GM12878 (cell line): Measurements from ENCODE around the gene CAMK2A. TPM values are rescaled to one million over a fixed set of nuclear protein-coding genes. Genes with fewer than 3 reads are reported as not detected.

Experiments
- ATAC-seq: fragments of 200-7000 bp; cut with Tn5 transposase; 3 replicates; pipeline ENCODE4 v1.9.1; 2020; ENCODE audit warnings: mild to moderate bottlenecking, moderate library complexity
- BruUV-seq: library from RNA; stranded (reverse); fragments of 400-500 nt; replicated peaks from 2 replicates; lab custom pipeline; 2021; lab: Mats Ljungman, UMichigan
- CTCF ChIA-PET: fragments of 300-600 bp; sonication (Branson Sonifier 250); formaldehyde crosslinking; extraction: SDS; loops from one replicate; lab custom pipeline; 2021; ENCODE audit warnings: inconsistent platforms; lab: Yijun Ruan, JAX
- POLR2A ChIA-PET: fragments of 350-600 bp; formaldehyde crosslinking; extraction: SDS; loops from one replicate; lab custom pipeline; 2021; ENCODE audit warnings: inconsistent platforms; lab: Charles Lee
- RAD21 ChIA-PET: fragments of 300-600 bp; sonication (Branson Sonifier 250); formaldehyde crosslinking; loops from one replicate; lab custom pipeline; 2023; ENCODE audit warnings: antibody characterized with exemption; ENCODE audit not compliant: unreplicated experiment; lab: Charles Lee
- SMC1A ChIA-PET: fragments of 300-600 bp; sonication (Branson Sonifier 250); formaldehyde crosslinking; loops from one replicate; lab custom pipeline; 2023; ENCODE audit not compliant: unreplicated experiment, uncharacterized antibody; lab: Charles Lee
- DNase-seq: peaks from one replicate; pipeline ENCODE4 v3.0.0-alpha.2; 2011; ENCODE audit warnings: low read depth, low spot score
- FAIRE-seq: peaks from 3 replicates; lab custom pipeline; 2011; peaks lifted over from hg19 to GRCh38; lab: Jason Lieb, UNC
- H2AFZ ChIP-seq: 2 replicates; pipeline ENCODE4 v1.6.0; 2011; ENCODE audit warnings: low read depth, low read length, control low read depth; ENCODE audit not compliant: control insufficient read depth
- H3K27ac ChIP-seq: 2 replicates; pipeline ENCODE4 v1.5.1; 2011; ENCODE audit warnings: control low read depth; ENCODE audit not compliant: control insufficient read depth, insufficient read depth
- H3K27me3 ChIP-seq, 2 experiments: replicated peaks in 1 of 2; 2 replicates each; pipeline versions ENCODE4 v1.6.0 to v1.6.1; 2011; ENCODE audit warnings: low read length in 1 of 2; ENCODE audit not compliant: control insufficient read depth in 2 of 2, insufficient read depth in 2 of 2
- H3K36me3 ChIP-seq, 2 experiments: 2 replicates each; pipeline ENCODE4 v1.5.1; 2011; ENCODE audit warnings: low read length in 1 of 2; ENCODE audit not compliant: control insufficient read depth in 2 of 2, insufficient read depth in 2 of 2
- H3K4me1 ChIP-seq: 2 replicates; pipeline ENCODE4 v1.6.1; 2011; ENCODE audit warnings: mild to moderate bottlenecking, low read length, moderate library complexity, mixed read lengths; ENCODE audit not compliant: control insufficient read depth, insufficient read depth
- H3K4me2 ChIP-seq: 2 replicates; pipeline ENCODE4 v1.6.0; 2011; ENCODE audit warnings: control low read depth; ENCODE audit not compliant: control insufficient read depth, insufficient read depth
- H3K4me3 ChIP-seq: fragments of 200-600 bp; sonication (generic); 2 replicates; pipeline ENCODE4 v1.5.1; 2016
- H3K79me2 ChIP-seq: 2 replicates; pipeline ENCODE4 v1.6.0; 2011; ENCODE audit warnings: low read length; ENCODE audit not compliant: control insufficient read depth, insufficient read depth
- H3K9ac ChIP-seq: 2 replicates; pipeline ENCODE4 v1.8.0; 2011; ENCODE audit warnings: low read length, control low read depth, mixed read lengths; ENCODE audit not compliant: control insufficient read depth, insufficient read depth
- H3K9me3 ChIP-seq: replicated peaks from 3 replicates; pipeline ENCODE4 v1.5.1; 2011; ENCODE audit warnings: mild to moderate bottlenecking, low read length; ENCODE audit not compliant: control insufficient read depth, insufficient read depth
- H4K20me1 ChIP-seq: 2 replicates; pipeline ENCODE4 v1.6.0; 2011; ENCODE audit not compliant: control insufficient read depth, insufficient read depth
- ATF3 ChIP-seq: IDR thresholded peaks from 2 replicates; pipeline ENCODE4 v1.6.1; 2011; ENCODE audit warnings: low read depth, mild to moderate bottlenecking, low read length, moderate library complexity, borderline replicate concordance; ENCODE audit errors: extremely low read depth
- BCL3 ChIP-seq: IDR thresholded peaks from 2 replicates; pipeline ENCODE4 v1.6.1; 2011; ENCODE audit warnings: borderline replicate concordance, low read depth, mild to moderate bottlenecking, moderate library complexity, low read length; ENCODE audit not compliant: insufficient read depth, poor library complexity, severe bottlenecking
- E2F8 ChIP-seq: fragments of 450-650 bp; IDR thresholded peaks from 2 replicates; pipeline ENCODE4 v1.6.1; 2018; ENCODE audit warnings: mild to moderate bottlenecking, low read depth, moderate library complexity; ENCODE audit not compliant: partially characterized antibody
- EGR1 ChIP-seq, 2 experiments: IDR thresholded peaks; 1 replicate in 1 of 2; 2 replicates in 1 of 2; pipeline ENCODE4 v1.6.1; 2011 to 2012; ENCODE audit warnings: low read depth in 2 of 2, low read length in 2 of 2, borderline replicate concordance in 1 of 2, mild to moderate bottlenecking in 1 of 2, moderate library complexity in 1 of 2
- MEF2A ChIP-seq: IDR thresholded peaks from 2 replicates; pipeline ENCODE4 v1.6.1; 2011; ENCODE audit warnings: low read depth, mild to moderate bottlenecking, low read length, moderate library complexity; ENCODE audit not compliant: insufficient read depth
- PAX5 ChIP-seq: IDR thresholded peaks from 2 replicates; pipeline ENCODE4 v1.6.1; 2011; ENCODE audit warnings: low read depth, low read length, borderline replicate concordance
- SRF ChIP-seq, 2 experiments: IDR thresholded peaks; 2 replicates each; pipeline ENCODE4 v1.6.1; 2011; ENCODE audit warnings: low read depth in 2 of 2, low read length in 2 of 2, mild to moderate bottlenecking in 1 of 2, moderate library complexity in 1 of 2
- TARDBP ChIP-seq: IDR thresholded peaks from 2 replicates; pipeline ENCODE4 v1.6.1; 2016; ENCODE audit warnings: borderline replicate concordance
- TCF7 ChIP-seq: IDR thresholded peaks from 2 replicates; pipeline ENCODE4 v1.6.1; 2014; ENCODE audit warnings: antibody characterized with exemption, borderline replicate concordance
- YBX1 ChIP-seq: fragments of 450-650 bp; IDR thresholded peaks from 2 replicates; pipeline ENCODE4 v1.6.1; 2016; ENCODE audit warnings: antibody characterized with exemption
- WGBS: methylation state at CpG from one replicate; pipeline ENCODE4 v1.1.6; 2016; ENCODE audit warnings: low lambda C conversion rate; ENCODE audit not compliant: insufficient replicate concordance, insufficient coverage; ENCODE audit errors: missing lambda C conversion rate; 5-methylcytosine and 5-hydroxymethylcytosine counted together
- in situ Hi-C: fragments of 300-500 bp; cut with MboI; formaldehyde crosslinking; loops from 9 replicates; pipeline ENCODE4 v1.14.3; 2018; ENCODE audit warnings: mixed read lengths
- intact Hi-C: fragments of 100-400 bp; cut with micrococcal nuclease; formaldehyde crosslinking; loops from one replicate; pipeline ENCODE4 v1.14.2; 2022; ENCODE audit not compliant: unreplicated experiment
- polyA plus RNA-seq, 11 experiments: library from polyadenylated mRNA; depleted of rRNA in 4 of 11; unstranded in 6 of 11; stranded (reverse) in 5 of 11; fragments of >200 nt; fragmentation: Nextera tagmentation in 4 of 11; fragmentation: Illumina TruSeq in 1 of 11; extraction: Ambion mirVana in 4 of 11; extraction: Trizol in 1 of 11; gene quantifications; 1 replicate in 1 of 11; 2 replicates in 10 of 11; pipeline versions ENCODE4 v1.2.1 to v1.2.3, GENCODE V29; 2011 to 2016; ENCODE audit warnings: inconsistent platforms in 2 of 11, missing spikeins in 2 of 11, low read depth in 1 of 11
- total RNA-seq, 4 experiments: library from RNA; depleted of rRNA in 3 of 4; stranded (reverse); fragments of >200 nt in 3 of 4; fragmentation: Illumina TruSeq in 1 of 4; extraction: Trizol in 1 of 4; gene quantifications; 2 replicates each; pipeline versions ENCODE4 v1.2.1 to v1.2.3, GENCODE V29; 2013 to 2021
- TF ChIP-seq, protein P1 (sequence below): IDR thresholded peaks from 2 replicates; pipeline ENCODE4 v1.6.1; 2012; ENCODE audit warnings: low read depth, low read length, improper control_type of control experiment
- TF ChIP-seq, protein P2 (sequence below): IDR thresholded peaks from 2 replicates; pipeline ENCODE4 v1.6.1; 2012; ENCODE audit warnings: low read depth, low read length, improper control_type of control experiment

Gene CAMK2A
- total and polyA plus RNA-seq, 10 of the 15 experiments (the other 5 are each of a cell fraction or from before 2014, with no cell fraction given), result 0.11 TPM; not detected in 9

- no peak for TF ChIP-seq PAX5
- no peak for TF ChIP-seq MEF2A
These were observed 8.5 kb upstream of the CAMK2A start (continued) for GRCh38 chr5:150297934-150298595.

DNA sequence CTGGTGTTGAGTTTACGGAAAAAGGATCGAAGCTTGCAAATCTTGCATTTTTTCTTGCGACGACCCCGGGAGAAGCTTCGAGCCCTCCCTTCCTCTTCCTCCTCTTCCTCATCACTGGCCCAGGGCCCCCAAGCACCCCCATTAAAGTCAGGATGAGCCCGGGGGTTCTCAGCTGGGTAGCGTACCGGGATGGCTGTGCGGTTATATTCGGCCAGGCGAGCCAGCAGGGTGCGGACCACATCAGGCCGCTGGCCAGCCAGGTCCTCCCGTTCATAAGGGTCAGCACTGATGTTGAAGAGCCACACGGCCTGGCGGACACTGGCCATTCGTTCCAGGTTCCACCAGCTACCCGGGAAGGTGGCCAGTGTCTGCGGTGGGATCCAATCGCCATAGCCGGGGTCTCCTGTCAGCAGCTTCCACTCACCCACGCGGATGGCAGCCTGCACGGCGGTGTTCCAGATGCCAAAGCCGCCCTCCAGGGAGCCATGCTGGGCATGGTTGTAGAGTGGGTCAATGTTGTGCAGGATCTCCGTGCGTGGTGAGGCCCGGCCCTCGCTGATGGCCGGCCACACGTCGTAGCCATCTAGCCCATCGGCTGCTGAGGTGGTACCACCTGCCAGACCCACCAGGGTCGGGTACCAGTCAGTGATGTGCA, 7.8 kb upstream of the CAMK2A start:
- Histone ChIP-seq H3K4me3 (no peak overlapping the region), H3K9ac (no peak overlapping the region), H3K4me1 (no peaks in the 10 kb centered on the region), H3K9me3 (no peaks in the 10 kb centered on the region), H3K27me3 (no peaks in the 10 kb centered on the region; a peak in 1 of 4 replicates), H2AFZ (no peak overlapping the region), H3K27ac (no peak overlapping the region), H3K4me2 (no peak overlapping the region), H3K79me2 (no peaks in the 10 kb centered on the region), H3K36me3 (no peaks in the 10 kb centered on the region), H4K20me1 (no peaks in the 10 kb centered on the region)
- no TSS peak for BruUV-seq
- ChIA-PET RAD21 (interaction anchor here (0.5 kb wide), 1 partner anchor 10 kb away, joined by 3 read pairs; no protein-coding TSS in a partner anchor), SMC1A (no interaction called here), POLR2A (interaction anchor here (0.5 kb wide), 1 partner anchor 196 kb away, joined by 3 read pairs; no protein-coding TSS in a partner anchor), CTCF (interaction anchor here (1.0 kb wide), 1 partner anchor 53 kb away, joined by 3 read pairs; no protein-coding TSS in a partner anchor)
- 71% methylated on average over 36 of the region's 36 CpGs for WGBS
- no peak for ATAC-seq
- intact Hi-C loops (no loop called here), in situ Hi-C loops (no loop called here)
- FAIRE-seq, result no peak
- DNase-seq, result no peak
- no peak for TF ChIP-seq SRF (IDR thresholded peaks at IDR 0.05; ENCODE audit: low read depth in 2 of 2, low read length in 2 of 2)
- no peak for TF ChIP-seq E2F8
- no peak for TF ChIP-seq TCF7
- TF ChIP-seq ATF3, result no peak
- no peak for TF ChIP-seq TARDBP
- no peak for TF ChIP-seq YBX1
- TF ChIP-seq, protein P1, sequence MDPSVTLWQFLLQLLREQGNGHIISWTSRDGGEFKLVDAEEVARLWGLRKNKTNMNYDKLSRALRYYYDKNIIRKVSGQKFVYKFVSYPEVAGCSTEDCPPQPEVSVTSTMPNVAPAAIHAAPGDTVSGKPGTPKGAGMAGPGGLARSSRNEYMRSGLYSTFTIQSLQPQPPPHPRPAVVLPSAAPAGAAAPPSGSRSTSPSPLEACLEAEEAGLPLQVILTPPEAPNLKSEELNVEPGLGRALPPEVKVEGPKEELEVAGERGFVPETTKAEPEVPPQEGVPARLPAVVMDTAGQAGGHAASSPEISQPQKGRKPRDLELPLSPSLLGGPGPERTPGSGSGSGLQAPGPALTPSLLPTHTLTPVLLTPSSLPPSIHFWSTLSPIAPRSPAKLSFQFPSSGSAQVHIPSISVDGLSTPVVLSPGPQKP, result no peak
- TF ChIP-seq EGR1 (IDR thresholded peaks at IDR 0.05; ENCODE audit: borderline replicate concordance in 1 of 2, low read depth in 2 of 2, low read length in 2 of 2), result no peak
- TF ChIP-seq, protein P2, sequence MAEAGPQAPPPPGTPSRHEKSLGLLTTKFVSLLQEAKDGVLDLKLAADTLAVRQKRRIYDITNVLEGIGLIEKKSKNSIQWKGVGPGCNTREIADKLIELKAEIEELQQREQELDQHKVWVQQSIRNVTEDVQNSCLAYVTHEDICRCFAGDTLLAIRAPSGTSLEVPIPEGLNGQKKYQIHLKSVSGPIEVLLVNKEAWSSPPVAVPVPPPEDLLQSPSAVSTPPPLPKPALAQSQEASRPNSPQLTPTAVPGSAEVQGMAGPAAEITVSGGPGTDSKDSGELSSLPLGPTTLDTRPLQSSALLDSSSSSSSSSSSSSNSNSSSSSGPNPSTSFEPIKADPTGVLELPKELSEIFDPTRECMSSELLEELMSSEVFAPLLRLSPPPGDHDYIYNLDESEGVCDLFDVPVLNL, result no peak
- no peak for TF ChIP-seq BCL3
